Left forelimb (tissue), 1 donor: Measurements from ENCODE around the gene RGS19.
A peak's percentile ranks its signal among the peaks of the same experiment; 100 is the strongest.
"Not testable (repeated sequence)": the region's sequence is repeated elsewhere in the genome, so short reads cannot be mapped to it uniquely, and the experiment has no call there.

ENCODE experiments used
- DNase-seq: peaks from one replicate; pipeline ENCODE4 v3.0.0-alpha.2; 2018; ENCODE audit warnings: low spot score

RGS19 gene, protein sequence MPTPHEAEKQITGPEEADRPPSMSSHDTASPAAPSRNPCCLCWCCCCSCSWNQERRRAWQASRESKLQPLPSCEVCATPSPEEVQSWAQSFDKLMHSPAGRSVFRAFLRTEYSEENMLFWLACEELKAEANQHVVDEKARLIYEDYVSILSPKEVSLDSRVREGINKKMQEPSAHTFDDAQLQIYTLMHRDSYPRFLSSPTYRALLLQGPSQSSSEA

DNA sequence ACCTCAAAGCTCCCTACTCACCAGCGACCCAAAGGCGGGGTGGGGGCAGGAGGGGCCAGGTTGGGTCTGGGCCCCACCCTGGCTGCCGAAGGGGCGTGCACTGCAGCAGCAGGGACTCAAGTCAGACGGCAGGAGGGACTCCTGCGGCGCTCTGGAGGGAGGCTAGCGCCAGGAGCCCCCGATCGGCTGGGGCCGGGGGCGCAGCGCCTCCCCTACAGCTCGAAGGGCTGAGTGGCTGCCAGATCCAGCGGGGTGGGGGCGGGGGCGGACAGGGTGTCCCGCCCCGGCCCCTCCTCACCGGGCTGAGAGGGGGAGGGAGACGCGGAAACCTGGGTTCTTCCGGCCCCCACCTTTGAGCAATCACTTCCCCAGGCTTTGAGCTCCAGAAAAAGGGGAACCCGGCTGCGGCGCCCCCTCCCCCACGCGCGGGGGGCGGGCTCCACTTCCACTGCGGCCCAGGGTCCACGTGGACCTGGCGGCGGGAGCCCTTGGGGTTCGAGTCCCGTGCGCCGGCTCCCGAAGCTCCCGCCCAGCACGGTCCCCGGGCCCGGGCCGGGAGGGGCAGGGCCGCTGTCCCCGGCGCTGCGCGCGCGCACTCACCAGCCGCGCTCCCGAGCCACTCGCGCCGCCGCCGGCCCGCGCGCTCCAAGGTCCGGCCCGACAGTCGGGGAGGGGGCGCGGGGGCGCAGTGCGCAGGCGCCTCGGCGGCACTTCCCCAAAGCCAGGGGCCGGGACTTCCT, at the start of gene RGS19:
RGS19 (minus strand) TSS at position 246 of the 740 bp plus-strand sequence. CDS start 2,632 bp downstream, outside the sequence.
- DNase-seq: peak; percentile 89

DNA sequence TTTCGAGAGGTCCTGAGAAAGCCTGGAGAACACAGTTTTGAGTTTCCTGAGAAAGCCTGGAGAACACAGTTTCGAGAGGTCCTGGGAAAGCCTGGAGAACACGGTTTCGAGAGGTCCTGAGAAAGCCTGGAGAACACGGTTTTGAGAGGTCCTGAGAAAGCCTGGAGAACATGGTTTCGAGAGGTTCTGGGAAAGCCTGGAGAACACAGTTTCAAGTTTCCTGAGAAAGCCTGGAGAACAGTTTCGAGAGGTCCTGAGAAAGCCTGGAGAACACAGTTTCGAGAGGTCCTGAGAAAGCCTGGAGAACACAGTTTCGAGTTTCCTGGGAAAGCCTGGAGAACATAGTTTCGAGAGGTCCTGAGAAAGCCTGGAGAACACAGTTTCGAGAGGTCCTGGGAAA, 44.2 kb upstream of the RGS19 start:
- DNase-seq: not testable (repeated sequence)

DNA sequence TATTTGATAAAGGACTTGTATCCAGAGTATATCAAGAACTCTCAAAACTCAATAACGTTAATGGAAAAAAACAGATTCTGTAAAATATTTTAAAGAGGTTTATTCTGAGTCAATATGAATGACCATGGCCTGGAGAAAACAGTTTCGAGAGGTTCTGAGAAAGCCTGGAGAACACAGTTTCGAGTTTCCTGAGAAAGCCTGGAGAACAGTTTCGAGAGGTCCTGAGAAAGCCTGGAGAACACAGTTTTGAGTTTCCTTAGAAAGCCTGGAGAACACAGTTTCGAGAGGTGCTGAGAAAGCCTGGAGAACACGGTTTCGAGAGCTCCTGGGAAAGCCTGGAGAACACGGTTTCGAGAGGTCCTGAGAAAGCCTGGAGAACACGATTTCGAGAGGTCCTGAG, 43.6 kb upstream of the RGS19 start:
- not testable (repeated sequence) for DNase-seq

DNA sequence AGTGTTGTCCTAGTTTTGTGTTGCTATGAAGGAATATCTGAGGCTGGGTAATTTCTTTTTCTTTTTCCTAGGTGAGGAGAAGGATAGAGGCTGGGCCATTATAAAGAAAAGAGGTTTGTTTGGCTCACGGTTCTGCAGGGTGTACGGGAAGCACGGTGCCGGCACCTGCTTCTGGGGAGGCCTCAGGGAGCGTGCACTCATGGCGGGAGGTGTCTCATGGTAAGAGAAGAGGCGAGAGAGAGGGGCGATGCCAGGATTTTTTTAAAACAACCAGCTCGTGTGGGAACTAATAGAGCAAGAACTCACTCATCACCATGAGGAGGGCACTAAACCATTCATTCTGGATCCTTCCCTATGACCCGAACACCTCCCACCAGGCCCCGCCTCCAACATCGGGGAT, 42.3 kb upstream of the RGS19 start:
- no peak for DNase-seq

DNA sequence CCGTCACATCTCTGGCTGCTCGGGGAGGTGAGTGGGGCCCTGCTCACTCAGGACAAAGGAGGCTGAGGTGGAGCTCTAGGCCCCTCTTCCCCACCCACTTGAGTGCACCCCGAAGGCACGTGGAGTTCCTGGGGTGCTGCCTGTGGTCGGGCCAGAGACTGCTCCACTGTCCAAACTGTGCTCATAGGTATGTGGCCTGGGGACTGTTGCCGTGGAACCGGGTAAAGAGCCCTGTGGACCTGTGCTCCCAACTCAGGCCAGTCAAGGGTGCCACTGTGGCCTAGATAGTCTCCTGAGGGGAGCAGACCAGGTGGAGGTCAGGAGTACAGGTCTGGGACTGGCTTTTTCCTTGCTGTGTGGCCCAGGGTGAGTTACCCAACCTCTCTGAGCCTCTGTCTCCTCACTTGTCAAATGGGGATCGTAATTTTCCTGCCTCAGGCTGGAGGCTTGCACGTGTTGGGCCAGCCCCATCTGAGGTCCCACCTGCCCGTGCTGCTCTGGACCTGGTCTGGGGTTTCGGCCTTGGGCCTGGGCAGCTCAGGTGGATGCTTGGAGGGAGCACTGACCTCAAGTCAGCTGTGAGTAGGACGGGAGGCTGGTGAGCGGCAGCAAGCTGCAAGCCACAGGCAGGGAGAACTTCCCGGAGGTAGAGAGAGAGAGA, 40.5 kb upstream of the RGS19 start:
- DNase-seq: no peak

DNA sequence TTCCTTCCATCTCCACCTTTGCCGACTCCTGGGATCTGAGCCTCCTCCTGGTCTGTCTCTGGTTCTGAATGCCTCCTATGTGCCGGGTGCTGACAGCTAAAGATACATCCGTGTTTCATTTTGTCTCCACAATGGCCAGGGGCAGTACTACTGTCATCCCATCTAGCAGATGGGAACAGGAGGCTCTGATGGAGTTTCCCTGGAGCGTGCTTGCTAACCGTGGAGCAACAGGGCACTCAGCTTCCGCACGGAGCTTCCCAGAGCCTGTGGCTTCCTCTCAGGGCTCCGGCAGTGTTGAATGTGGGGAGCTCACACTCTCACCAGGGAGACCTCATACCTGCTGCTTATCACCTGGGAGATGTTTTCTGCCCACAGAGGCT, 40.0 kb upstream of the RGS19 start:
- DNase-seq: peak; percentile 51

DNA sequence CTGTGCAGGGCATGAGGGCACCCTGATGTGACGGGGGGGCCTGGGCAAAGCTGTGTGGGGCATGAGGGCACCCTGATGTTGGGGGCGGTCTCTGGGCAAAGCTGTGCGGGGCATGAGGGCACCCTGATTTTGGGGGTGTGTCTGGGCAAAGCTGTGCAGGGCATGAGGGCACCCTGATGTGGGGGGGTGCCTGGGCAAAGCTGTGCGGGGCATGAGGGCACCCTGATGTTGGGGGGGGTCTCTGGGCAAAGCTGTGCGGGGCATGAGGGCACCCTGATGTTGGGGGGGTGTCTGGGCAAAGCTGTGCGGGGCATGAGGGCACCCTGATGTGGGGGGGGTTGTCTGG, 38.1 kb upstream of the RGS19 start:
- DNase-seq: not testable (repeated sequence)

DNA sequence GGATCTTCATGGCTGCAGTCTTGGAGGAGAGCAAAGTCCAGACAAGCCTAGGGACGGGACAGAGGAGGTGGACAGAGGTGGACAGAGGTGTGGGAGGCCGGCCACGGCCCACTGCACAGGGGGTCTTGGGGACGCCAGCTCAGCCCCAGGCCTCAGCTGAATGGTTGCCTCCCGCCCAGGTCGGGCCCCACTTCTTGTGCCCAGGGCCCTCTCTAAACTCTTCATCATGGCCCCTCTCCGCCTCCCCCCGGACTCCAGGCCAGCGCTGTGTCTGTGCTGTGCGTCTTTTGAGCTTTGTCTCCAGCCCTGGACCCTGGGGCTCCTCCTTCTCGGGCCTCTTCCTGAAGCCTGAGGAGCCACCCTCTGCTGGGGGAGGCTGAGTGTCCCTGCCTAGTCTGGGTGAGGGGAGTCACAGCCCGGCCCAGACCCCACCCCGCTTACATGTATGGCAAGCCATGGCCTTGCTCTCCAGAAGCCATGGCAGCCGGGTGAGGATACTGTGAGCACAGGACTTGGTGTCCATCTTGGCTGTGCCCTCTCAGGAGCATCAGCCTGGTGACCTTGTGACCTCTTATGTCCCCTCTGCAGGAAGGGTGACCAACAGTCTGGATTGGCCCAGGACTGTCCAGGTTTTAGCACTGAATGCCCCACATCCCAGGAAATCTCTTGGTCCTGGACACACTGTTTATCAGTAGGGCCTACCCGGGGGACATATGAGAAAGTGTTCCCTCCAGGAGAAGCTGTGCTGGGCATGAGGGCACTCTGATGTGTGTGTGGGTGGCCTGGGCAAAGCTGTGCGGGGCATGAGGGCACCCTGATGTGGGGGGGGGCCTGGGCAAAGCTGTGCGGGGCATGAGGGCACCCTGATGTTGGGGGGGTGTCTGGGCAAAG, 37.5 kb upstream of the RGS19 start:
- peak; percentile 56 for DNase-seq

DNA sequence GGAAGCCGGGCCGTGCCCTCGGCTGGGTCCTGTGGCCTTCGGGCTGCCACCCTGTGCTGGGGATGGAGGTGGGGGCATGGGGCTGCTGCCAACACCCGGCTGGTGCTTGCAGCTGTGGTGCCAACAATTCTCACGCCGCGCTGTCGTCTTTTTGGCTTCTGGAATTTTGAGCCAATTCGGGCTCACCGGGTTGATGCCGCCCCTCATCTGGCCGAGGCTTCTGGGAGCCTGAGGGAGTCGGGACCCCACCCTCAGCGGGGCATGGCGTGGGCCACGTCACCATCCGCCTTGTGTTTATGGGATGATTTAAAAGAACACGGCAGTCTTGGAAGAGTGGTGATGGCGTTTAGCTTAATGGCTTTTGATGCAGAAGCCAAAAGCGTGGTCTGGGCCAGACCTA, 36.7 kb upstream of the RGS19 start:
- peak; percentile 58 for DNase-seq

DNA sequence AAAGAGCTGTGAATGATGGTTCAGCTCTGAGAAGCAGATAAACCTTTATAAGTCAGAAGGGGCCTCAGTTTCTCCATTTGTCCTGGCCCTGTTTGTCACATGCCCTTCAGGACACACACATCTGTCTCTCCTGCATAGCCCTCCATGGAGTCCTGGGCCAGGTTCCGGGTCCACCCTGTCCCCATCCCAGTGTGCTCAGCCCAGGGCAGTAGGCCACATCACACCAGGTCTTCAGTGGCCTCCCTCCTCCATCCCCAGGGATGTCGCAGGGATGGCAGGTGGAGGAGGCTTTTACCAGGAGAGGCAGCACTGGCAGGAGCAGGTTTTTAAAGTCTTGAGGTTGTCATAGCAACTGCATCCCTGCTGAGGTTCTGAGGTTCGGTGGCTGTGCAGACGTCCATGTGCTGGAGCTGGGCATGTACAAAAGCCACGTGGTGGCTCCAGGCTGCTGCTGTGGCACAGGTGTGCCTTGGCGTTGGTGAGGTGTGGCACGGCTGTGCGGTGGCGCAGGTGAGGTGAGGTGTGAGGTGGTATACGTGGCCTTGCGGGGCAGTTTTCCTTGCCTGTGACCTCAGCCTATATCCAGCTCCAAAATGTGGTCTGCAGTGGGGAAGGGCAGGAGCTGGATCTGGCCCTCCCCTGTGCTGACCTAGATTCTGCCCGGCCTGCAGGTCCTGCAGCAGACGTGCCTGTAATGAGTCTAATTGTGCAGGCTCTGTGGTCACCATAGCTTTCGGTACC, 36.0 kb upstream of the RGS19 start:
- no peak for DNase-seq

DNA sequence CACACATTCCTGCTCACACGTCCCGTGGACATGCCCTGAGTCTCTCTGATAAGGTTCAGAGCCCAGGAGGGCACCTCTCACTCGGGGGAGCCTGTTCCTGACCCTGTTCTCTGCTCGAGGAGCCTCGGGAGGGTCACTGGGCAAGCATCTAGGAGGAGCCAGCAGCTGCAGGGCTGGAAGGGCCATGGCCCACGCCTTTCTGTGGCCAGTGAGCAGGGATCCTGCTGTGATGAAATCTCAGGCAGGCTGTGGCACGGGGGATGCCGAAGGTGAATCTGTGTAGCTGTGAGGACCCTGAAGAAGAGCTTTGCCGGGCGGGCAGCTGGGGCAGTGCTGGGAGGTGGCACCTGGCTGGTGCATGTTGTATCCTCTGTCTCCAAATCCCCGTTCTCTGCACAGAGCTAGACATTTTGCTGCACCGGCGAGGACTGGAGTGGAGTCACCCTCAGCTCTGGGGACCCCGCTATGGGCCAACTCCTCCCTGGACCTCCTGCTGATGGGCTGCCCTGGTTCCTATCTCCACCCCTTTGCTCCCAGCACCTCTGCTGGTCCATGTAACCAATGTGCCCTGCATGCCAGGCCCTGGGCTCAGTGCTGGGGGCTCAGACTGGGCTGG, 35.1 kb upstream of the RGS19 start:
- DNase-seq: no peak

DNA sequence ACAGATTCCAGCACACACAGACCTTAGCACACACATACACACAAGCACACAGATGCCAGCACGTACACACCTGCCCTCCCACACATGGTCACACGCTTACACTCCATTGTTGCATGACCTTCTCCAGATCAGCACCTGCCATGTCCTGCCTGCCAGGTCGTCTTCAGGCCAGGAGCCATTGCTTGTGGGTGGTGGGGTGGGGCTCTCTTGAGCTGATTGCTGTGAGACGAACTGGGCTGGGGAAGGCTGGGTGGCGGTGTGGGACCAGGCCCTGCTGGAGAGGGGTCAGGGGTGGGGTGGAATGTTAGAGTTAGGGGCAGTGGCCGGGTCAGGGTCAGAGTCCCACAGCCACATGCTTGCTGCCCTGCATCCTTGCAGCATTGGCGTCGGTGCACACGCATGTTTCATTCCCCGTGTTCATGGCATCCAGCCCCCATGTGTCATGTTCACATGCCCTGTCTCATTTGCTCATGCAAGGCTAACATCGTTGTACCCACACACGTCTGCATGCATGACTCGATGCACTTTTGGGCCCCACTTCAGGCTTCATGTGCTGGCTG, 34.6 kb upstream of the RGS19 start:
- peak; percentile 33 for DNase-seq

DNA sequence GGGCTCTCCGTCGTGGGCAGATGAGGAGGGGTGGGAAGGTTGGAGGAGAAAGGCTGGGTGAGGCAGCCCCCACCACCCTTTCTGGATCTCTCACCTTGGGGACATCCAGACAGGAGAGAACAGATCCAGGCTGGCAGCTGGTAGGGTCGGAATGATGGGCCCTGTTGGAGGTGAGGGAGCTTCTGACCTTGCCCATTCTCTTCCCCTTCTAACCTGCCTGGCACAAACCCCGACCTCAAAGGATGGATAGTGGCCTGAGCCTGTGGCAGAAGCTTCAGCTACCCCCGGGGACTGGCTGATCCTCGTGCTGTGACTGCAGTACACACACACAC, 34.1 kb upstream of the RGS19 start:
- no peak for DNase-seq

DNA sequence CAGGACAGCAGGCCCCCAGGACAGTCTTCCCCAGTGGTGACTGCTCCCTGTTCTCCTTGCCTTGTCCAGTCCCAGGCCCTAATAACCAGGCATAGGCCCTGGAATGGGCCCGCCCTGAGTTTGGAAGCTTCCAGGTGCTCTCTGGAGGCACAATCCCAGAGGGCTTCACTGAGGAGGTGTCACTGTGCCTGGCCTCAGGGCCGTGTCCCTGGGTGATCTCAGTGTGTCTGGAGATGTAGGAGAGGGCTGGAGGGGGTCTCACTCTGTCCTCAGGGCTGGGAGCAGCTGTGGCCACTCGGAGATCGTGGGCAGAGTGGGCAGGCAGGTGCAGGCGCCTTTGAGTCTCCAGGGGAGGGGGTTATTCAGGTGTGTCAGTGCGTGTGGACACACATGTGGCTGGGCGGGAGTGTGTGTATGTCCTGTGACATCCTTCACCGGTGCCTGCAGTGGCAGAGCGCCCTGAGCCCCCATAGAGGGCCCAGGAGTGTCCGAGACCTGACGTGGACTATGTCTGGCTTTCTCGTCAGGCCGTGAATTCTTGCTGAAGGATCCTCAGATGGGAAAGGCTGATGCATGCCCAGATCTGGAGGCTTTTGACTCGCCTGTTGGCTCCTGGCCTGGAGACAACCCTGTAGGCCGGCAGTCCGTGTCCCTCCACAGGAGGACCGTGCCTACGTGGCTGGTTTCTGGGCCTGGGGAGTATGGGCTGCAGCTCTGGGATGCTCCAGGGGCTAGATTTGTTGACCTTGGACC, 33.5 kb upstream of the RGS19 start:
- DNase-seq: no peak

DNA sequence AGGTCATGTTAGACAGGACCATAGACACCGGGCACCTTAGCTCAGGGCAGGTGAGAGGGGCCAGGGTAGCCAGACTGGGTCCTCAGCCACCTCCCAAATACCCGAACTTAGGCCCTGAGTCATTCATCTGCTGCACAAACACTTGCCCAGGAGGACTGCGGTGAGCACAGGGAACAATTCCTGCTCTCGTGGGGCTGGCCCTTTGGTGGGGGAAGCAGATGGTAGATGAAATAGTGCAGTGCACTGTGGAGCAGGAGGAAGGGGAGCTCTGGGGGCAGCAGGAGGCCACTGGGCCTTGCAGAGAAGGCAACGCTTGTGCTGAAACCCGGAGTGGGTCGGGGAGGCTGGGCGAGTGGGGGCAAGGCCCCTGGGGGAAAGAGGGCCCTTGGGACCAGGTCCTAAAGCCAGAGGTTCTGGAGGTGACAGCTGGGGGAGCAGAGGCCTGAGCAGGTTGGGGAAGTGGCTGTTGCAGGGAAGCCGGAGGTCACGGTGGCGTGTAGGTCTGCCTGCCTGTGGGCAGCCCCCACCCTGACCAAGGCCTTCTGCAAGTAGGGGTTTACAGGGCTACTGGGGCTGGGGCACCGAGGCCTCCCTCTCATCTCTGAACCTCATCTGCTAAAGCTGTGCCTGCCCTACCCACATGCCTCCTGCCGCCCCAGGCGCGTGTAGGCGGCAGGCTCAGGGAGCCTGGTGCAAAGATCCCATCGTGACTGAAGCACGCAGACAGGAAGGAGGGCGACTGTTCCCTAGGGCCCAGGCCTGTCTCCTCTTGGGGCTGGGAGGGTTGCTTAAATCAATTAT, 32.7 kb upstream of the RGS19 start:
- DNase-seq: no peak

DNA sequence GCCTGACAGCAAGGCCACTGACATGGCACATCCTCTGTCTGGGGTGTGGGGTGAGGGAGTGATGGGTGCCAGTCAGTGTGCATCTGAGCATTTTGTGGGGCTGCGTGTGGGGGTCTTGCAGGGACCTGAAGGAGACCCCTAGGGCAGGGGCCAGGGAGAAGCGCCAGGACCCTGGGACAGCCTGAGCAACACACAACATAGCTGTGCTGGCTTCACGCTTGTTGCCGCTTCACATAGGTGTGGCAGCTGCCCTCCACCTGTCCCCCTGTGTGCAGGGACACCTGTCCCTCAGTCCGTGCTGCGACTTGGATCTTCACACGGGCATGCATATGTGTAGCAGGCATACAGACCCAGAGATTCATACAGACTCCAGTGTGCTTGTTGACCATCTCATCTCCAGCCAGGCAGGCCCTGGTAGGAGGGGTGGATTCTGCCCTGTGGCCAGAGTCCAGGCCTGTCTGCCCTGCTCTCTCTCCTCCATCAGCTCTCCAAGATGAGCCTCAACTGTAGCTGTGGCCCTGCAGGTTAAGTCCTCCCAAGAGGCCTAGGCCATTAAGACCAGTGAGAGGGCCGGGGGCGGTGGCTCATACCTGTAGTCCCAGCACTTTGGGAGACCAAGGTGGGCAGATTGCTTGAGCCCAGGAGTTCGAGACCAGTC, 31.2 kb upstream of the RGS19 start:
- no peak for DNase-seq

DNA sequence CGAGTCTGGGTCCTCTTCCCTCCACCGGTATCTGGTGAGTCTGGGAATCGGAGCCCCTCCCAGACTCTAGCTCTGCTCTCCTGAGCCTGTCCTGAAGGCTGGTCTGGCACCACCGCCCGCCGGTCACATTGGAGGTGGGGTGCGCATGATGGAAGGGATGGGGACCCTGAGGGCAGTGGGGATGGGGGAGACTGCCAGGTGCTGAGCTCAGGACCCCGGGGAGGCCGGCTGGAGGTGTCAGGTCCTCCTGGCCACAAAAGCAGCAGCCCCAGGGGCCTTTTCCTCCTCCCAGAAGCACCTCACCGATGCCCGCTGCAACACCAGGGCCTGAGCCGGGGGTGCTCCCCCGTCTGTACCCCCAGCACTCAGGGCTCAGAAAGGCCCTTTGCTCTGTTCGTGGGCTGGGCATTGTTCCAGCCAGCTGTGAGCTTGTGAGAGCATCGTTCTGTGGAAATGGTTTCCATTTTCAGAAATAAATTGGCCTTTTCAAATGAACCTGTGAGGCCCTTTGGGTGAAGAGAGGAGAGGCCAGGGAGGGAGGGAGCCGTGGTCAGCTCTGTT, 30.6 kb upstream of the RGS19 start:
- no peak for DNase-seq
